HG03139 (cell line): ENCODE measurements around the gene CABP7.

Experiments
- ATAC-seq: cut with Tn5 transposase; IDR thresholded peaks from one replicate; pipeline ENCODE4 v1.9.1; 2021; ENCODE audit not compliant: unreplicated experiment

CABP7 gene

DNA sequence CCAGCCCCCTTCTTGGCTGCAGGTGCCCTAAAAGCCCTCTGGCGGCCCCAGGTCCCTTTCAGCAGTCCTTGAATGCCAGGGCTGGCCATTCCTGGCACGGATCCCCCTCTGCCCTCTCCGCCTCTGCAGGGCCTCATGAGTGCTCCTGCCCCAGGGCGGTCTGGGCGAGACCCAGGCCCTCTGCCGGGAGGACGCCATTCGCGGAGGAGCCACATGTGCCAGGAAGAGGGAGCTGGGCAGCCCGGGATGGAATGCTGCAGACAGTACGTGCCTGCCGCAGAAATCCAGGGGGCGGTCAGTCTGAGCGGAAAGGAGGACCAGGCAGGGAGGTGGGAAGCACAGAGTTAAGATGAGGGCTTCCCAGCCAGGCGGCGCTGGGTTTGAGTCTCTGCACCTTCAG, 2.8 kb downstream of the CABP7 start:
- no peak for ATAC-seq

DNA sequence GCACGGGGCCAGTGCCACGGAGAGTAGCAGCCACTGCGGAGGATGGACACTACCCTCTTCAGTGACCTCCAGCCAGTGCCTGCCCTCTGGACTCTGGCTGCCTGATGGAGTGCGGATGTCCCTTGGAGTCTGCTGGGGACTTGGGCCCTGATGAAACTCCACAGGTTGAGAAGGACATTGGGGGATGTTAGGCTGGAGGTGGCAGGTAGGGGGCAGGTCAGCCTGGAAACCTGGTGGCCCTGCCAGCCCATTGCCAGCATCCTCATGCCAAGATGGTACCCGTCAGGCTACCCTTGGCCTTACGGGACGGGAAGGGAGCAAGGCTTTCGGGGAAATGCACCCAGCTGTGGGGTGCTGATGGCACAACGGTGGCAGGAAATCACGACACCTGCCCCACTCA, 4.0 kb downstream of the CABP7 start:
- no peak for ATAC-seq

DNA sequence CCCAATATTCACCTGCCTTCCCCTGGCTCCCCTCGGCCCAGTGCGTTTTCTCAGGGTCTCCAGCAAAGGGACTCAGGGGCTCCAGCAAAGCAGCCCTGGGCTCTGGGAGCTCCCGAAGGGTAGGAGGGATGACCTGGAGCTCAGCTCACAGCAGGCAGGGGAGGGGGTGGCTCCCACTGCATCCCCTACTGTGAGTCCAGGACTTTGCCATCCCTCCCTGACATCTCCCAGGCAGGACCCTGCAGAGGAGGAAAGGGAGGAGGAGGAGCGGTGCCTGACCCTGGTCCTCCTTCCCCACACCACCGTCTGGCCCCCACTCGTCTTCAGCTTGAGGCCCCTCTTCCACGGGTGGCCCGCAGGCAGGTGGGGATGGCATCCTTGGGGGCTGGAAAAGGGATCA, 5.0 kb downstream of the CABP7 start:
- no peak for ATAC-seq

DNA sequence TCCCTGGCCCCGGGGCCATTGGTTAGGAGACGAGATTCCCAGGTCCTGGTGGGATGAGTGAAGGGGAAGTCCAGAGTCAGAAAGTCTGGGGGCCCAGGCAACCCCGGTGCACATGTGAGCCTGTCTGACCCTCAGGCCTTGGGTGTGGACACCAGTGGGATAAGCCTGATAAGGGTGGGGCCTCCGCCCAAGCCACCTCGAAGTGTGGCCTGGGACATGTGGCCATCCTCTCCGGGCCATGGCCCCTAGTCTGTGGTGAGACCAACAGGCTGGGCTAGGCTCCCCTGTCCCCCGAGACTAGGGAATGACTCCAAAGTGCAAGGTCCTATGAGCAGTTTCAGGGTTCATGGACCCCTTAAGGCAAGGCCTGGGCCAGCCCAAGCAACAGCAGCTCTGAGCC, 6.3 kb downstream of the CABP7 start:
- ATAC-seq: no peak

DNA sequence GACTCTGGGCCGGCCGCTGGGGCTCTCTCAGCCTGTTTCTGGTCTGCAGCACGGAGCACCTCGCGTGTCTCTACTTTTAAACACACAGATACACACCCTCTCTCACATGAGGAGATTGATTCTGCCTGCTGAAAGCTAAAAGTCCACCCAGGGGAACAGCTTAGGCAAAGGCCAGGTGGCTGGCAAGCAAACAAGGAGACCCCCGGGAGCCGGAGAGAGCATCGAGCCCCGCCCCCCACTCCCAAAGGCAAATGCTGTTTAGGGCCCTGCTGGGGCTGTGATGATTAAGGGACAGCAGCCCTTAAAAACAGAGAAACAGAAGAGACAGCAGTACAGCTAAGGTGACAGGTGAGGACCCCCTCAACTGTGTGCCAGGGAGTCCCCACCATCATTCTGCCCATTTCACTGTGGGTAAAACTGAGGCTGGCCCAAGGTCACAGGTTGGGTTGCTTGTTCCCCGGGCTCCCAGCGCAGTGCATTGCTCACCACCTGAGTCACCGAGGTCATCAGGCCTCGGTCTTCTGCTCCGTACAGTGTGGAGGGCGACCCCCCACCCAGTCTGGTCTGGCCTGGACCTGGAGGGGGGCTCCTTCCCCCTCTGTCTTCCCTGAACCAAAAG, 6.8 kb downstream of the CABP7 start:
- no peak for ATAC-seq

DNA sequence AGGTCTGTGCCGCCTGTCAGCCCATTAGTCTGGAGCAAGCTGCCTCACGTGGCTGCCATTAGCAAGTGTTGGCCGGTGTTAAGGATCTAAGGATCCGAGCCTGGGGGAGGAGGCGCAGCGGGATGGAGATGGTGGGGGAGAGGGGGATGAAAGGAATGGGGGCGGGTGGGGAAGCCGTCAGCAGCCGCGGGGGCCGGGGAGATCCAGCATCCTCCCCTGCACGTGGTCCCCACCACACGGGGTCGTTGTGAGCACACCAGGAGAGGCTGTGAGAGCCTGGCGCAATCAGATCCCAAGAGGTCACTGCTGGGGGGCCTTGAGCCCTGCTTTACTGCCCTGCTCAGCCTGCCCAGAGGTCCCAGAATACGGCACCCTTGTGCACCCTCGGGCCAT, 7.3 kb downstream of the CABP7 start:
- ATAC-seq: no peak

DNA sequence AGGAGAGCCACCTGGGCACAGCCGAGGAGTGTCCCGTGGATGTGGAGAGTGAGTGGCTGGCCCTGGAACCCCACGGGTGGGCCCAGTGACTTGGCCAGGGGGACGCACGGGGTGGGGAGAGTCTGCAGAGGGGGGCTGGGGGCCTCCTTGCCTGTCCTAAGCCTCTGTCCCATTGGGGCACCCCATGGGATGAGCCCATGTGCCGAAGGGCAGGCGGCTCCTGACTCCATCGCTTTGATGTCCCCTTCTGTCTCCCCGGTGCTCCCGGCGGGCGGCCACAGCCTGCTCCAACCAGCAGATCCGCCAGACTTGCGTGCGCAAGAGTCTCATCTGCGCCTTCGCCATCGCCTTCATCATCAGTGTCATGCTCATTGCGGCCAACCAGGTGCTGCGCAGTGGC, 9.4 kb downstream of the CABP7 start:
- ATAC-seq: no peak

DNA sequence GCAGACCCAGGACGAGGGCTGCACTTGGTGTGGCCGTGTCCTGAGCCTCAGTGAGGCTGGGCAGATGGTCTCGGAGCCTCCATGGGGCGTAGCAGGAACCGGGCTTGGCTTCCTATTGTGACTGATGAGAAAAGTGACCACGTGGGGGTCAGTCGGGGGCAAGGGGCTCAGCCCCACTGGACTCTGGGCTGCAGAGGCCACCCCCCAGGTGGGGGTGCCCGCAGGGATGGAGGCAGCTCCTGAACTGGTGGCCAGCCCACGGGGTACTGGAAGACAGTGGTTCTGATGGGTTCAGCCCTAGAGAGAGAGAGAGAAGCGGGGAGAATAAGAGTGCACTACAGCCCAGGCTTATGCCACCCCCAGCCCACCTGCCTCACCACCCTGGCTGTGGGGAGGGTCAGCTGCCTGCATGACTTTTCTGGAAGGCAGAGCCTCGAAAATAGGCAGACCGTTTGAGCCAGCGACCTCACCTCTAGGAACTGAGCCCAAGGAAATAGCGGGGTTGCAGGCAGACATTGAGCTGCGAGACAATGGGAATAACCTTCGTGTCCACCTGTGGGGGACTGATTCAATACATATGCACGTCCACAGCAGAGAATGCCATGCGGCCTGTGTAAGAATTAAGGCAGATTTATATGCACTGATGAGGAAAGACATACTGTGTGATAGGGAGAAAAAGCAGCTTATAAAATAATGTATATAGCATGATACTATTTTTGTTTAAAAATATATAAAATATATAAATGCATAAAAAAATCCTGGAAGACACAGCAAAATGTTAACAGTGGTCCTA, 11.5 kb downstream of the CABP7 start:
- no peak for ATAC-seq

DNA sequence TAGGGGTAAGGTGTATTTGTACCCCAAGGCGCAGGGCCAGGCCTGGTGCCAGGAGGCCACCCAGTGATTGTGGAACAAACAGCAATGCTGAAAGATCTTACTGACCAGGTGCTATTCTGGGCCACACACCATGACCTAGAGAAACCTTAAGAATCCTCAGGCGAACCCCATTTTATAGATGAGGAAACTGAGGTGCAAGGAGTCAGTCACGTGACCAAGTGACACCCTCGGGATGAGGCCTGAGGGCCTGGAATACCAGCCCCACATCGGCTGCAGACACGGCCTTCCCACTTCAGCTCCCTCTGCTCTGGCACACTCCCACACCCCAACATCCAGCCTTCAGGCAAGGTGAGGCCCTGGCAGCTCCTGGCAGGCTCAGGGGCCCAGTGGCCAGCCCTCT, 13.1 kb downstream of the CABP7 start:
- no peak for ATAC-seq

DNA sequence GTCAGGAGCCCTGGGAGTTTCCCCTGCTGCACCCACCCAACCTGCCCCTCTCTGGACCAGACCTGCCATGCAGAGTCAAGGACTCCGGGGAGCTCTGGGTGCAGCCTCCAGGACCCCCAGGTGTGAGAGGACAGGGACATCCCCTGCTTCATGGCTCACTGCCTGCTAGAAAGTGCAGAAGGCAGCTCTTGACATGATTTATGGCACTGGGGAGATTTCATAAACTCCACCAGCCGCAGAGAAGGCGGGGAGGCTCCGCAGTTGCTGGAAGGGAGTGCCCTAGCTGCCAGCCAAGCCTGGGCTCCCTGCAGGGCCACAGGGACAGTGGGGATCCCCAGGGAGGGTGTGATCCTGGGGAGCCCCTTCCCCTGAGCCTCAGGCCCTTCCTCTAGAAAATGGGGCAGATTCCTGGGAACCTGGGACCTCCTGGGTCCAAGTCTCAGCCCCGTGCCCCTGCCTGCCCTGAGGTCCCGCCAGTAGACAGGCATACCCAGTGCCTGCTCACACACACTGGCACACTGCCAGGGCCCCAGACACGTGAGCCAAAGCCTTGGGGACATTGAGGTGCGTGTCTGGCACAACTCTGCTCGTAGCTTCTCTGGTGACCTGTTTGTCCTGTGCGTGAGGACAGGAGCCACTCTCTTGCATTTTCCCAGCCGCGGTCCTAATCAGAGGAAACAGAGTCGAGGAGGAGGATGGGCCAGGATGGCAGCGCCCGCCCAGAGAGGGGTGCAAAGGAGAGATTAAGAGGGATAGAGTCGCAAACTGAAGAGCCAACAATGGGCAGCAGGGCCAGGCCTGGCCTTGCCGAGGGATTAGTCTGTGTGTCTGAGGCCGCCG, 13.8 kb downstream of the CABP7 start:
- no peak for ATAC-seq

DNA sequence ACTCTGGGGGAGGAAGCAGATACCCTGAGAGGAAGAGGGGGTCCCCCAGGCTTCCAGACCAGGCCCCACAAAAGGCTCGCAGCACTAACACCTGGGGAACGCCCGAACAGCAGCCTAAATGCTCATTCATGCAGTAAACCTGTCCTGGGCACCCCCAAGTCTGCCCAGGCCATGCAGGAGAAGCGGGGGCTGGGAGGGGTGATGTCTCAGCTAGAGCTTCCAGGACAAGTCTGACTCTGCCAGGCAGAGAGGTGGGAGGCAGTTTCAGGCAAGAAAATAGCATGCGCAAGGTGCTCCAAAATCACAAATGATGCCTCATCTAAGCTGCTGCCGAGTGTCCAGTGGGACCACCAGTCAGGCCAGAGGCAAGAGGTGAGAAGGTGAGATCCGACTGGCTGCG, 14.6 kb downstream of the CABP7 start:
- no peak for ATAC-seq

DNA sequence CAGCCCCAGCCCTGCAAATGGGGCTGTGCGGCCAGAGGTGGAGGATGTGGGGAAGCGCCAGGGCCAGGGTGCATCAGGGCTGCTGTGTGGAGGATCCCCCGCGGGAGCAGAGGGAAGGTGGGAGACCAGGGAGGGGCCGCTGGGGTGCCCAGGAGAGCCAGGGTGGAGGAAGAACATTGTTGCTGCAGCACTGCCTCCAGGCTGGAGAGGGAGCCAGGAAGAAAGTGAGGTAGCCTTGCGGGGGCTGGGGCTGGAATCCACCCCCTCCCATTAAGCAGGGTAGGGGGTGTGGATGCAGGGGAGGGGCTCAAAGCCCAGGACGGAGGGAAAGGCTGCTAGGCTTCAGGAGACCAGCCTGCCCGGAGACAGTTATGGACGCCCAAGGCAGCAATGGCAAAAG, 15.0 kb downstream of the CABP7 start:
- ATAC-seq: no peak

DNA sequence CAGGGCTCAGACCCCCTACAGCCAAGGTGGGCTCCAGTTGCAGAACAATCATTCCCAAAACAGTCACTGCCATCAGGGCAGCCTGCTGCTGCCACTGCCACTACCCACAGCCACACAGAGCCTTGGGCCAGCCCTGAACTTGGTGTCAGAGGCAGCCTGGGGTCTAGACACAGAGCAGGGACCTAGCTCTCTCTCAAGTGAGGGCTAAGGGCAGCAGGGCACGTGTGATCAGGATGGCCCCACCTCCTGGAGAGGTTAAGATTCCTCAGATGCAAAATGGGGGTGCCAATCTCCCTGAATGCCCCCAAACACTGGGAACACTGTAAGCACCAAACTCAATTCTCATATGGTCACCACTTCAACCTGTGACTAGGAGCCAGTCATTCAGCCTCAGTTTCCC, 15.6 kb downstream of the CABP7 start:
- no peak for ATAC-seq

DNA sequence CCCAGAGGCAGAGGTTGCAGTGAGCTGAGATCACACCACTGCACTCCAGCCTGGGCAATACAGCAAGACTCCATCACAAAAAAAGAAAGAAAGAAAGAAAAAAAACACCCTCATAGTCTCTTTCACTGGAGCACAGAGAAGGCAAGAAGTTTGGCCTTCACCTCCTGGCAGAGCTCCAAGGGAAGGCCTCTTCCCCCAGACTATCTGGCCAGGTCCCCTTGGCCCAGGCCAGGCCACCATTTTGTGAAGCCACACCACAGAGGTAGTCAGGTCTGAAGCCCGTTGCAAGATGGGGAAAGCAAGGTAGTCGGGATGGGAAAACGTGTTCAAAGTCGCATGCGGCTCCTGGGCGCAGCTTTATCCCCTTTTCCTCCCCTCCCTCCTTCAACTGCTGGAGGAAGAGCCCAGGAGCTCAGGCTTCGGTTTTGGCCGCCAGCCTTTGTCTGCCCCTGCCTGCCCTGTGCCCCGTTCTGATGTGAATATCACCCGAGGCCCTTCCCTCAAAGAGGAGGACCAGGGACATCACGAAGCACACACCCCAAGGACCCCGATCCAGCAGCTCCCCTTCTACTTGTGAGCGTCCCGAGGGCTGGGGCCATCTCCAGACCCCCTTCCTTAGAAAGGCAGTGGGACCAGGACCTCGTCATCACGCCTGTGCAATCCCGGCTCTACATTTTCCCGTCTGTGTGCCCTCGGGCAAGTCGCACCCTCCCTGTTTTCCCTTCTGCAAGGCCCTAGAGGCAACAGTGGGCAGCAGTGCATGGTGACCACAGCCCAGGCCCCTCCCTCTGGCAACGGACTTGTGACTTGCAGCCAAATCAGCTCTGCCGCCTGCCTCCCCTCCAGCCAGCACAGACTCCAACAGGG, 17.7 kb downstream of the CABP7 start:
- ATAC-seq: no peak

DNA sequence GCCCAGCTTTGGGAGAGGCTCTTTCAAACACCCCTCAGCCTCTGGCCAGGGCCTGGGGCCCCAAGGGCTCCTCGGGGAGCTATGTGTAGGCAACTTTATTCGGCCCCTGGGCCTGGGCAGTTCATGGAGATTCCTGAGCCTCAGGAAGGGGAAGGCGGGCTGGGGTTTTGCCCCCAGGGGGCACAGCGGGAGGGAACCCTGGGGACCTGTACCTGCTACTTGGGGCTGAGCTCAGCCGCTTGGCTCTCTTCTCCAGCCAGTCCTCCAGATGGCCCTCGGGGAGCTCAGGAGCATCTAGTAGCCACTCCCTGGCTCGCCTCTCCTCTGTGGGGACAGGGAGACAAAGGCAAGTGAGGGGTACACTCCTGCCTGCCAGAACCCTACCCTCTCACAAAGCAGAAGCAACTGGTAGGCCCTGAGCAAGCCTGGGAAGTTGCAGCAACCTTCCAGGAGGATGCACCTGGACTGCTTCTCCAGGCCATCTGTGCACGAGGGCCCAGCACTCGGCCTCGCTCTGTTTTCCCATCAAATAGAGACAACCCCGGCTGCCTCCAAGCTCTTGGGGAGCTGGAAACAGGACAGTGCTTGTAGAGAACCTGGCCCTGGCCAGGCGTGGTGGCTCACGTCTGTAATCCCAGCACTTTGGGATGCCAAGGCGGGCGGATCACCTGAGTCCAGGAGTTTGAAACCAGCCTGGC, 18.5 kb downstream of the CABP7 start:
- ATAC-seq: no peak

DNA sequence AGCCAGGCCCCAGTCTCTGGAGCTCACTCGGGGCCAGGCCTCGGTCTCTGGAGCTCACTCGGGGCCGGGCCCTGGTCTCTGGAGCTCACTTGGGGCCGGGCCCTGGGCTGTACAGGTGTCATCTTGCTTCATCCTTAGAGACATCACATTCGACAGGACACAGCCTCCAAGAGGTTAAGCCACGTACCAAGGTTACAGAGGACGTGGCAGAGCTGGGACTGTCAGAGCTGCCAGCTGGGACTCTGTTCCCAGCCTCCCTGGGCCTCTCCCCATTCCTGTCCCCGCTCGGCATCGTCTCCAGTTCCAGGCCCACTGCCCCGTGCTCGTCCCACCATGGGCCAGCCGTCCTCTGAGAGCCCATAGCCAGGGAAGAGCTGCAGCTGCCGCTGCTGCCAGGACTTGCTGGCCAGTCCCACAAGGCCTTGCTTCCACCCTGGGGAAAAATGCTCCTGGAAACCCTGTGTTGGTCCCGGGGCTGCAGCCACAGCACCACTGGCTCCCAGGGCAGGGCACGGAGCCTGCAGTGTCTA, 19.6 kb downstream of the CABP7 start:
- ATAC-seq: no peak

DNA sequence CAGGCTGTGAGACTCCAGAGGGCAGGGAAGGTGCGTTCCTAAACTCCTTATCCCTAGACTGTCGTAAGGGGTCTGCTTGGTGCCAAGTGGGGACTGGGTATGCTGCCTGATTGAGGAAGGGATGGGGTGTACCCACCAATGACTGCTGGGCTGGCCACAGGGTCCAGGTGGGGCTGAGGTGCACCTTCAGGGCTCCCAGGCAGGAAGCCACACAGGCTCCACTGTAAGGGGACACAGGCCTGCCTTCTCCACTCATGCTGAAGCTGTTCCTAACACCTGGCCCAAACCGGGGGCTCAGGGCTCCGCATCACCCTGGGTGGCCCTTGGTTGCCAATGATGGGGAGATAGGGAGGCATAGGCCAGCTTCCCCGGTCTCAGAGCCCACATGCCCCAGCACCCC, 20.4 kb downstream of the CABP7 start:
- ATAC-seq: no peak

DNA sequence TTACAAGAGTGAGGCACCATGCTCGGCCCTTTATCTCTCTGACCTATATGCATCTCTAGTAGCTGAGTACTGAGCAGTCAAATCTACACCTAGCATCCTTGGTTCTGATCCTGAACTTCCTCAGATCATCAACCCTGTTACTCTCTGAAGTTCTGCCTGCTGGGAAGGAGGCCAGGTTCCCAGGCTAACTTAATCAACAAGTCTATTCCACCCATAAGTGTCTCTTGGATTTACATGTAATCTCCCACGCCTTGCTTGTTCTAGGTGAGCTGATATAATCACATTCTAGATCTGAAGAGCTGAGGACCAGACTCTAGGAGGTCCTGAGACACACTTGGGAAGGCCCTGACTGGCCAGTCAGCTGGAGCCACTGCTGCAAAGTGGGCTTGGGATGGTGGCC, 22.1 kb downstream of the CABP7 start:
- ATAC-seq: no peak

DNA sequence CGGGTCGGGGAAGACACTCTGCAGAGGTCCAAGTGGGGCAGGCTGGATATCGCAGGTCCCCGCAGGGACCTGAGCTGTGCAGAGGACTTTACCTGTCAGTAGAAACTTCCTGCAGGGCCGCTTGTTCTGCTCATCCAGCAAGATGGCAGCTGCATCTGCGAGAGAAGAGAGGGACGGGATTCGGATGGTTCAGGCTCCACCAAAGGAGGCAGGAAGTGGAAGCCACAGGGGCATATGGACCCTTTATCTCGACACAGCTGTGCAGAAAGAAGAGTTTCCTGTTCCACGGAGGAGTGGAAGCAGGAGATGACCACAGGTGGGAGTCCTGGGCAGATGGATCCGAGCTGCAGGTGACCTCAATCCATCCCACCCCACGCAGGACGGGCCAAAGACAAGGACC, 22.5 kb downstream of the CABP7 start:
- no peak for ATAC-seq

DNA sequence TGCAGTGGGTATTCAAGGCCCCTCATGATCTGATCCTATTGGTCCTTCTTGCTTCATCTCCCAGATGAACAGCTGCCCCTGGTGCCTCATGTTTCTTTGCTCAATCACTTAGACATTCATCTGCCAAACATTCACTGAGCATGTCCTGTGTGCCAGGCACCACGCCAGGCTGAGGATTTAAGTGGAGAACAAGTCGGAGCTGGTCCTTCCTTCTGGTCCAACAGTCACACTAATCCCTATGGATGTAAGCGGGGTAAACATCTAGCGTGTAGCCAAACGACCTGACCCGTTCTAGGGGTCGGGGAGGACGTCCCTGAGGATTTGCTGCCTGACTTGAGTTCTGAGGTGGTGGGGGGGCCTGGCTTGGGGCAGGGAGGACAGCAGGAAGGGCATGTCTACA, 25.1 kb downstream of the CABP7 start:
- no peak for ATAC-seq
